ENCODE data around the gene HAGHL.

- TF ChIP-seq POLR2A (IDR thresholded peaks at IDR 0.05) (no peak), CTCF (IDR thresholded peaks at IDR 0.05) (no peak)
Observed at GRCh38 chr16:756428-756827, 29.5 kb downstream of the HAGHL start.

All from uterus (tissue), 2 donors.